Measurements from ENCODE around the gene TULP4.

- TF ChIP-seq CTCF (IDR thresholded peaks at IDR 0.05) = no peak
- TF ChIP-seq POLR2A (IDR thresholded peaks at IDR 0.05) = no peak
Measured at GRCh38 chr6:158452191-158452590, 139.9 kb downstream of the TULP4 start.

All from prostate gland (tissue), 2 donors.